ENCODE results near the gene SSH2. TPM values are rescaled to one million over a fixed set of nuclear protein-coding genes. Genes with fewer than 3 reads are reported as not detected.
"Not testable (repeated sequence)": the region's sequence is repeated elsewhere in the genome, so short reads cannot be mapped to it uniquely, and the experiment has no call there.

Gene SSH2
- total and polyA plus RNA-seq, 5 experiments from 2014 or later = 27.1 to 73.9 (median 32.6) TPM

GRCh38 chr17:29677824-29678223 is 252.2 kb downstream of the SSH2 start:
- peak overlapping the region in 3 of 10 donors; percentile 36 to 95 (median 54) for H3K27ac Mint-ChIP-seq
- H3K36me3 Mint-ChIP-seq = peaks cover 0 to 79% (median 12%) of the 10 kb centered on the region in 3 donors
- no peaks in the 10 kb centered on the region for H3K27me3 Mint-ChIP-seq
- peaks cover 12 to 48% (median 34%) of the 10 kb centered on the region in 4 donors for H3K4me1 Mint-ChIP-seq
- no peak for ATAC-seq
- POLR2A ChIA-PET = interaction anchor here (0.7 to 0.9 kb wide), 2 partner anchors 29 to 82 kb away, joined by 3 read pairs; no protein-coding TSS in a partner anchor
- no peak overlapping the region for H3K4me3 Mint-ChIP-seq
- no peak for DNase-seq
- H3K9me3 Mint-ChIP-seq = no peaks in the 10 kb centered on the region

- H3K27ac Mint-ChIP-seq = peak overlapping the region in 9 of 10 donors; percentile 41 to 95 (median 50)
- no peak overlapping the region for H3K4me3 Mint-ChIP-seq
- ATAC-seq (no peak), DNase-seq (no peak)
- peaks cover 0 to 81% (median 12%) of the 10 kb centered on the region in 3 donors for H3K36me3 Mint-ChIP-seq
- POLR2A ChIA-PET = interaction anchor here (0.6 to 0.7 kb wide), 2 partner anchors 30 to 81 kb away, joined by 3 to 4 read pairs; no protein-coding TSS in a partner anchor
- H3K9me3 Mint-ChIP-seq = no peaks in the 10 kb centered on the region
- no peaks in the 10 kb centered on the region for H3K27me3 Mint-ChIP-seq
- H3K4me1 Mint-ChIP-seq = peaks cover 10 to 44% (median 30%) of the 10 kb centered on the region in 4 donors
These were observed 252.7 kb downstream of the SSH2 start for GRCh38 chr17:29677221-29677791.

- Mint-ChIP-seq H3K36me3 (peaks cover 0 to 84% (median 15%) of the 10 kb centered on the region in 3 donors), H3K4me1 (peaks cover 7 to 36% (median 23%) of the 10 kb centered on the region in 4 donors), H3K27ac (peak overlapping the region in 1 of 10 donors; percentile 82)
- H3K4me3 Mint-ChIP-seq, ATAC-seq, POLR2A ChIA-PET, H3K27me3 Mint-ChIP-seq, DNase-seq, H3K9me3 Mint-ChIP-seq: not testable (repeated sequence)
These were observed 254.1 kb downstream of the SSH2 start for GRCh38 chr17:29675961-29676360.

GRCh38 chr17:29674281-29674680 is 255.7 kb downstream of the SSH2 start:
- POLR2A ChIA-PET = no interaction called here
- no peaks in the 10 kb centered on the region for H3K27me3 Mint-ChIP-seq
- ATAC-seq (peak in 1 of 2 donors; percentile 27), DNase-seq (no peak)
- no peaks in the 10 kb centered on the region for H3K9me3 Mint-ChIP-seq
- no peak overlapping the region for H3K4me3 Mint-ChIP-seq
- peaks cover 7 to 36% (median 23%) of the 10 kb centered on the region in 4 donors for H3K4me1 Mint-ChIP-seq
- H3K27ac Mint-ChIP-seq = peak overlapping the region; percentile 3 to 80 (median 60)
- peaks cover 0 to 85% (median 17%) of the 10 kb centered on the region in 3 donors for H3K36me3 Mint-ChIP-seq

GRCh38 chr17:29671661-29672060 is 258.4 kb downstream of the SSH2 start:
- POLR2A ChIA-PET = interaction anchor here (1.3 kb wide), 2 partner anchors 52 to 90 kb away, joined by 3 read pairs; no protein-coding TSS in a partner anchor
- Mint-ChIP-seq H3K9me3 (no peaks in the 10 kb centered on the region), H3K27ac (peak overlapping the region in 5 of 10 donors; percentile 1 to 83 (median 53)), H3K4me3 (no peak overlapping the region), H3K36me3 (peaks cover 0 to 92% (median 13%) of the 10 kb centered on the region in 3 donors), H3K27me3 (no peaks in the 10 kb centered on the region), H3K4me1 (peaks cover 12 to 33% (median 22%) of the 10 kb centered on the region in 4 donors)
- no peak for ATAC-seq
- DNase-seq = no peak

- Mint-ChIP-seq H3K4me3 (no peak overlapping the region), H3K4me1 (peaks cover 4 to 33% (median 8%) of the 10 kb centered on the region in 4 donors), H3K9me3 (no peaks in the 10 kb centered on the region), H3K36me3 (peaks cover 0 to 91% (median 18%) of the 10 kb centered on the region in 3 donors), H3K27ac (peak overlapping the region in 4 of 10 donors; percentile 6 to 67 (median 20)), H3K27me3 (no peaks in the 10 kb centered on the region)
- DNase-seq (no peak), ATAC-seq (no peak)
- POLR2A ChIA-PET = no interaction called here
These were observed 260.8 kb downstream of the SSH2 start for GRCh38 chr17:29669266-29669665.

GRCh38 chr17:29667969-29668368 is 262.1 kb downstream of the SSH2 start:
- POLR2A ChIA-PET = no interaction called here
- no peaks in the 10 kb centered on the region for H3K9me3 Mint-ChIP-seq
- no peaks in the 10 kb centered on the region for H3K27me3 Mint-ChIP-seq
- H3K4me3 Mint-ChIP-seq = no peak overlapping the region
- peaks cover 0 to 89% (median 18%) of the 10 kb centered on the region in 3 donors for H3K36me3 Mint-ChIP-seq
- no peak for ATAC-seq
- H3K4me1 Mint-ChIP-seq = peaks cover 4 to 28% (median 7%) of the 10 kb centered on the region in 4 donors
- no peak for DNase-seq
- peak overlapping the region in 8 of 10 donors; percentile 6 to 76 (median 44) for H3K27ac Mint-ChIP-seq

GRCh38 chr17:29665481-29665810 is 264.6 kb downstream of the SSH2 start:
- Mint-ChIP-seq H3K27ac (peak overlapping the region in 5 of 10 donors; percentile 19 to 81 (median 74)), H3K36me3 (peaks cover 4 to 89% (median 20%) of the 10 kb centered on the region in 3 donors), H3K27me3 (no peaks in the 10 kb centered on the region), H3K4me3 (no peak overlapping the region), H3K4me1 (peaks cover 12 to 32% (median 14%) of the 10 kb centered on the region in 4 donors), H3K9me3 (no peaks in the 10 kb centered on the region)
- no peak for ATAC-seq
- DNase-seq = no peak
- POLR2A ChIA-PET = no interaction called here

- POLR2A ChIA-PET = interaction anchor here (0.5 kb wide), 1 partner anchor 16 kb away, joined by 3 read pairs; no protein-coding TSS in a partner anchor
- Mint-ChIP-seq H3K4me3 (no peak overlapping the region), H3K9me3 (no peaks in the 10 kb centered on the region), H3K27me3 (no peaks in the 10 kb centered on the region), H3K27ac (peak overlapping the region in 5 of 10 donors; percentile 19 to 81 (median 74)), H3K36me3 (peaks cover 4 to 87% (median 20%) of the 10 kb centered on the region in 3 donors), H3K4me1 (peaks cover 13 to 35% (median 18%) of the 10 kb centered on the region in 4 donors)
- DNase-seq (no peak), ATAC-seq (no peak)
These were observed 265.1 kb downstream of the SSH2 start for GRCh38 chr17:29664743-29665480.

GRCh38 chr17:29663155-29663554 is 266.9 kb downstream of the SSH2 start:
- POLR2A ChIA-PET = interaction anchor here (0.6 kb wide), 1 partner anchor 198 kb away, joined by 4 read pairs; no protein-coding TSS in a partner anchor
- H3K36me3 Mint-ChIP-seq = peaks cover 4 to 83% (median 20%) of the 10 kb centered on the region in 3 donors
- no peaks in the 10 kb centered on the region for H3K27me3 Mint-ChIP-seq
- peak overlapping the region in 7 of 10 donors; percentile 6 to 76 (median 50) for H3K27ac Mint-ChIP-seq
- ATAC-seq (no peak), DNase-seq (no peak)
- peaks cover 13 to 43% (median 22%) of the 10 kb centered on the region in 4 donors for H3K4me1 Mint-ChIP-seq
- no peak overlapping the region for H3K4me3 Mint-ChIP-seq
- H3K9me3 Mint-ChIP-seq = no peaks in the 10 kb centered on the region

GRCh38 chr17:29661213-29661612 is 268.8 kb downstream of the SSH2 start:
- H3K27ac Mint-ChIP-seq = peak overlapping the region in 9 of 10 donors; percentile 18 to 84 (median 56)

GRCh38 chr17:29659155-29659554 is 270.9 kb downstream of the SSH2 start:
- DNase-seq = peak in 4 of 10 donors; percentile 13 to 58 (median 34)
- Mint-ChIP-seq H3K4me1 (peaks cover 8 to 26% (median 13%) of the 10 kb centered on the region in 4 donors), H3K27ac (peak overlapping the region; percentile 43 to 88 (median 78)), H3K27me3 (no peaks in the 10 kb centered on the region), H3K4me3 (peak overlapping the region in 7 of 10 donors; percentile 11 to 67 (median 38)), H3K9me3 (no peaks in the 10 kb centered on the region), H3K36me3 (peaks cover 4 to 80% (median 16%) of the 10 kb centered on the region in 3 donors)
- POLR2A ChIA-PET = interaction anchor here (1.0 to 1.1 kb wide), 2 partner anchors 44 to 120 kb away, joined by 3 read pairs; no protein-coding TSS in a partner anchor
- ATAC-seq = peak; percentile 70 to 89

More at GRCh38 chr17:29661213-29661612, 268.8 kb downstream of the SSH2 start:
- Mint-ChIP-seq H3K4me1 (peaks cover 8 to 30% (median 19%) of the 10 kb centered on the region in 4 donors), H3K27me3 (no peaks in the 10 kb centered on the region), H3K4me3 (peak overlapping the region in 1 of 10 donors; percentile 29), H3K9me3 (no peaks in the 10 kb centered on the region), H3K36me3 (peaks cover 4 to 78% (median 22%) of the 10 kb centered on the region in 3 donors)
- ATAC-seq = no peak
- no peak for DNase-seq
- POLR2A ChIA-PET = no interaction called here

Data from naive thymus-derived CD8-positive, alpha-beta T cell (primary cell).